Measurements from ENCODE around the gene SGO1. TPM values are rescaled to one million over a fixed set of nuclear protein-coding genes. Genes with fewer than 3 reads are reported as not detected.

Gene SGO1
- total RNA-seq, 1 experiment from 2014 or later: 31.7 TPM

DNA sequence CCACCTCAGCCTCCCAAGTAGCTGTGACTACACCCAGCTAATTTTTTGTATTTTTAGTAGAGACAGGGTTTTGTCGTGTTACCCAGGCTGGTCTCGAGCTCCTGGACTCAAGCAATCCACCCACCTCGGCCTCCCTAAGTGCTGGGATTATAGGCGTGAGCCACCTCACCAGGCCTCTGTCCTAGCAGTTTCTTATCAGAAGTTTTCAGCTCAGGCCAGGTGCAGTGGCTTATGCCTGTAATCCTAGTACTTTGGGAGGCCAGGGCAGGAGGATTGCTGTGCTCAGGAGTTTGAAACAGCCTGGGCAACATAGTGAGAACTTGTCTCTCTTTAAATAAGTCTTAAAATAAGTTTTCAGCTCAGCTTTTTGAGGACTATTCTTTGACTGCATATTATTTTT lies 48.4 kb downstream of the SGO1 start:
- H3K4me3 ChIP-seq (ENCODE audit: low read depth, low read length, poor library complexity, severe bottlenecking): no peak overlapping the region
- H3K9me3 ChIP-seq (ENCODE audit: low read depth, low read length, poor library complexity, severe bottlenecking): no peaks in the 10 kb centered on the region
- no peak for DNase-seq (ENCODE audit: low spot score)
- no peaks in the 10 kb centered on the region for H3K4me1 ChIP-seq (ENCODE audit: insufficient read depth, low read length, poor library complexity, severe bottlenecking)
- ChIA-PET CTCF (no interaction called here), POLR2A (ENCODE audit: low non-redundant PET) (no interaction called here)
- intact Hi-C loops (cut with micrococcal nuclease; ENCODE audit: unreplicated experiment): no loop called here
- H3K27ac ChIP-seq (ENCODE audit: low read depth, low read length, poor library complexity, severe bottlenecking): no peak overlapping the region
- no peaks in the 10 kb centered on the region for H3K27me3 ChIP-seq (replicated peaks; ENCODE audit: insufficient read depth, low read depth, low read length, poor library complexity)
- no peak for TF ChIP-seq EZH2 (IDR thresholded peaks at IDR 0.05; ENCODE audit: borderline replicate concordance, low read depth, low read length, poor library complexity, severe bottlenecking)
- TF ChIP-seq, protein P1, sequence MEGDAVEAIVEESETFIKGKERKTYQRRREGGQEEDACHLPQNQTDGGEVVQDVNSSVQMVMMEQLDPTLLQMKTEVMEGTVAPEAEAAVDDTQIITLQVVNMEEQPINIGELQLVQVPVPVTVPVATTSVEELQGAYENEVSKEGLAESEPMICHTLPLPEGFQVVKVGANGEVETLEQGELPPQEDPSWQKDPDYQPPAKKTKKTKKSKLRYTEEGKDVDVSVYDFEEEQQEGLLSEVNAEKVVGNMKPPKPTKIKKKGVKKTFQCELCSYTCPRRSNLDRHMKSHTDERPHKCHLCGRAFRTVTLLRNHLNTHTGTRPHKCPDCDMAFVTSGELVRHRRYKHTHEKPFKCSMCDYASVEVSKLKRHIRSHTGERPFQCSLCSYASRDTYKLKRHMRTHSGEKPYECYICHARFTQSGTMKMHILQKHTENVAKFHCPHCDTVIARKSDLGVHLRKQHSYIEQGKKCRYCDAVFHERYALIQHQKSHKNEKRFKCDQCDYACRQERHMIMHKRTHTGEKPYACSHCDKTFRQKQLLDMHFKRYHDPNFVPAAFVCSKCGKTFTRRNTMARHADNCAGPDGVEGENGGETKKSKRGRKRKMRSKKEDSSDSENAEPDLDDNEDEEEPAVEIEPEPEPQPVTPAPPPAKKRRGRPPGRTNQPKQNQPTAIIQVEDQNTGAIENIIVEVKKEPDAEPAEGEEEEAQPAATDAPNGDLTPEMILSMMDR (conservative IDR thresholded peaks at IDR 0.05; ENCODE audit: low read depth, low read length): no peak
- H3K36me3 ChIP-seq (ENCODE audit: insufficient read depth, low read length, poor library complexity, severe bottlenecking): no peaks in the 10 kb centered on the region
- BruUV-seq (replicated peaks): no TSS peak

GRCh38 chr3:20136231-20136630 lies 49.8 kb downstream of the SGO1 start:
- Histone ChIP-seq H3K9me3 (ENCODE audit: low read depth, low read length, poor library complexity, severe bottlenecking) (no peaks in the 10 kb centered on the region), H3K4me1 (ENCODE audit: insufficient read depth, low read length, poor library complexity, severe bottlenecking) (no peaks in the 10 kb centered on the region), H3K36me3 (ENCODE audit: insufficient read depth, low read length, poor library complexity, severe bottlenecking) (no peaks in the 10 kb centered on the region), H3K27ac (ENCODE audit: low read depth, low read length, poor library complexity, severe bottlenecking) (no peak overlapping the region), H3K27me3 (replicated peaks; ENCODE audit: insufficient read depth, low read depth, low read length, poor library complexity) (no peaks in the 10 kb centered on the region), H3K4me3 (ENCODE audit: low read depth, low read length, poor library complexity, severe bottlenecking) (no peak overlapping the region)
- ChIA-PET CTCF (no interaction called here), POLR2A (ENCODE audit: low non-redundant PET) (no interaction called here)
- TF ChIP-seq, protein P1 (conservative IDR thresholded peaks at IDR 0.05; ENCODE audit: low read depth, low read length): no peak
- no peak for TF ChIP-seq EZH2 (IDR thresholded peaks at IDR 0.05; ENCODE audit: borderline replicate concordance, low read depth, low read length, poor library complexity, severe bottlenecking)
- no TSS peak for BruUV-seq (replicated peaks)
- no peak for DNase-seq (ENCODE audit: low spot score)
- intact Hi-C loops (cut with micrococcal nuclease; ENCODE audit: unreplicated experiment): no loop called here

- no peaks in the 10 kb centered on the region for H3K27me3 ChIP-seq (replicated peaks; ENCODE audit: insufficient read depth, low read depth, low read length, poor library complexity)
- no peak overlapping the region for H3K4me3 ChIP-seq (ENCODE audit: low read depth, low read length, poor library complexity, severe bottlenecking)
- H3K4me1 ChIP-seq (ENCODE audit: insufficient read depth, low read length, poor library complexity, severe bottlenecking): no peaks in the 10 kb centered on the region
- POLR2A ChIA-PET (ENCODE audit: low non-redundant PET): no interaction called here
- DNase-seq (ENCODE audit: low spot score): no peak
- TF ChIP-seq EZH2 (IDR thresholded peaks at IDR 0.05; ENCODE audit: borderline replicate concordance, low read depth, low read length, poor library complexity, severe bottlenecking): no peak
- TF ChIP-seq, protein P1 (conservative IDR thresholded peaks at IDR 0.05; ENCODE audit: low read depth, low read length): 0 out of 2 replicates have a peak, but pooled peaks have one; percentile 43
- no TSS peak for BruUV-seq (replicated peaks)
- H3K36me3 ChIP-seq (ENCODE audit: insufficient read depth, low read length, poor library complexity, severe bottlenecking): no peaks in the 10 kb centered on the region
- CTCF ChIA-PET: no interaction called here
- H3K27ac ChIP-seq (ENCODE audit: low read depth, low read length, poor library complexity, severe bottlenecking): no peak overlapping the region
- intact Hi-C loops (cut with micrococcal nuclease; ENCODE audit: unreplicated experiment): no loop called here
- no peaks in the 10 kb centered on the region for H3K9me3 ChIP-seq (ENCODE audit: low read depth, low read length, poor library complexity, severe bottlenecking)
These were observed 55.9 kb downstream of the SGO1 start for GRCh38 chr3:20130106-20130505.

Measured in A673 (cell line).